HUDEP-2 (cell line): ENCODE measurements around the gene CUL3.

ENCODE experiments used
- DNase-seq, 76 experiments: peaks; one replicate each; lab custom pipeline; 2025; ENCODE audit not compliant: unreplicated experiment in 76 of 76; lab: John Stamatoyannopoulos, UW

CUL3 gene

GRCh38 chr2:224432003-224432579, 153.1 kb downstream of the CUL3 start:
- no peak for DNase-seq

GRCh38 chr2:224429441-224429810, 155.7 kb downstream of the CUL3 start:
- no peak for DNase-seq

- no peak for DNase-seq
Observed at GRCh38 chr2:224428787-224429440, 156.2 kb downstream of the CUL3 start.

- no peak for DNase-seq
Observed at GRCh38 chr2:224427471-224427870, 157.7 kb downstream of the CUL3 start.

GRCh38 chr2:224426656-224427055, 158.5 kb downstream of the CUL3 start:
- DNase-seq = no peak

GRCh38 chr2:224421065-224421464, 164.1 kb downstream of the CUL3 start:
- no peak for DNase-seq
